ENCODE results near the gene PBX3.

PBX3 gene

GRCh38 chr9:125985998-125986655 lies 239.0 kb downstream of the PBX3 start:
- Histone ChIP-seq H3K4me2 (ENCODE audit: low read length) (no peak overlapping the region), H3K4me1 (ENCODE audit: control insufficient read depth, insufficient read depth, low read length) (no peaks in the 10 kb centered on the region), H3K9ac (ENCODE audit: low read depth, low read length) (no peak overlapping the region), H3K36me3 (ENCODE audit: insufficient read depth, low read length) (no peaks in the 10 kb centered on the region), H3K27me3 (ENCODE audit: control insufficient read depth, insufficient read depth, low read length) (peaks cover 30% of the 10 kb centered on the region), H3K9me3 (replicated peaks; ENCODE audit: low read length) (no peaks in the 10 kb centered on the region), H3K4me3 (ENCODE audit: low read length) (no peak overlapping the region)

- Histone ChIP-seq H3K36me3 (ENCODE audit: insufficient read depth, low read length) (no peaks in the 10 kb centered on the region), H3K4me3 (ENCODE audit: low read length) (no peak overlapping the region), H3K4me1 (ENCODE audit: control insufficient read depth, insufficient read depth, low read length) (no peaks in the 10 kb centered on the region), H3K9me3 (replicated peaks; ENCODE audit: low read length) (no peaks in the 10 kb centered on the region), H3K4me2 (ENCODE audit: low read length) (no peak overlapping the region), H3K27me3 (ENCODE audit: control insufficient read depth, insufficient read depth, low read length) (peaks cover 28% of the 10 kb centered on the region), H3K9ac (ENCODE audit: low read depth, low read length) (no peak overlapping the region)
Observed at GRCh38 chr9:125986966-125987365, 239.8 kb downstream of the PBX3 start.

GRCh38 chr9:125987420-125987819 lies 240.2 kb downstream of the PBX3 start:
- H3K4me2 ChIP-seq (ENCODE audit: low read length), result no peak overlapping the region
- H3K9me3 ChIP-seq (replicated peaks; ENCODE audit: low read length), result no peaks in the 10 kb centered on the region
- no peaks in the 10 kb centered on the region for H3K36me3 ChIP-seq (ENCODE audit: insufficient read depth, low read length)
- H3K27me3 ChIP-seq (ENCODE audit: control insufficient read depth, insufficient read depth, low read length), result peaks cover 23% of the 10 kb centered on the region
- H3K4me3 ChIP-seq (ENCODE audit: low read length), result no peak overlapping the region
- H3K9ac ChIP-seq (ENCODE audit: low read depth, low read length), result no peak overlapping the region
- H3K4me1 ChIP-seq (ENCODE audit: control insufficient read depth, insufficient read depth, low read length), result no peaks in the 10 kb centered on the region

DNA sequence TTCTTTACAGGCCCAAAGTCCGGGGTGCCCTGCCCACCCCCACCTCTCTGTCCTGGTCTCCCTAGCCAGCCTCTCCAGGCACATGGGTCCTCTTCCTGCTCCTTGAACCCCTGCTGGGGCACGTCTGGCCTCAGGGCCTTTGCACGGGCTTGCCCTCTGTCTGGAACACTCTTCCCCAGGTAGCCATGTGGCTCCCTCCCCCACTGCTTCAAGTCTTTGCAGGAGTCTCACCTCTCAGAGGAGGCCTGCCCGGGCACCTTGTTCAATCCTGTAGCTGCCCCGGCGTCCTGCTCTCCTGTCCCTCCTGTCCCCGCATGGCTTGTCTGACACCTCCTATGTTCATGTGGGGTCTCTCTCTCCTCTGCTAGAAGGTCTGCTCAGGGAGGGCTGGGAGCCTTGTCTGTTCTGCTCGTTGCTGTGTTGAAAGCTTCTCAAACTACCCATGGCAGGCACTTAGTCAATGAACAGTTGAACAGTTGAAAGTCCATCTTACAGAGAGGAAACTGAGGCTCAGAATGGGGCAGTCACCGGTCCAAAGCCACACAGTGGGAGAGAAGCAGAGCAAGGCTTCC lies 241.4 kb downstream of the PBX3 start:
- H3K9ac ChIP-seq (ENCODE audit: low read depth, low read length), result no peak overlapping the region
- no peak overlapping the region for H3K4me3 ChIP-seq (ENCODE audit: low read length)
- H3K27me3 ChIP-seq (ENCODE audit: control insufficient read depth, insufficient read depth, low read length), result peaks cover 16% of the 10 kb centered on the region
- H3K4me2 ChIP-seq (ENCODE audit: low read length), result no peak overlapping the region
- no peaks in the 10 kb centered on the region for H3K36me3 ChIP-seq (ENCODE audit: insufficient read depth, low read length)
- no peaks in the 10 kb centered on the region for H3K9me3 ChIP-seq (replicated peaks; ENCODE audit: low read length)
- no peaks in the 10 kb centered on the region for H3K4me1 ChIP-seq (ENCODE audit: control insufficient read depth, insufficient read depth, low read length)

DNA sequence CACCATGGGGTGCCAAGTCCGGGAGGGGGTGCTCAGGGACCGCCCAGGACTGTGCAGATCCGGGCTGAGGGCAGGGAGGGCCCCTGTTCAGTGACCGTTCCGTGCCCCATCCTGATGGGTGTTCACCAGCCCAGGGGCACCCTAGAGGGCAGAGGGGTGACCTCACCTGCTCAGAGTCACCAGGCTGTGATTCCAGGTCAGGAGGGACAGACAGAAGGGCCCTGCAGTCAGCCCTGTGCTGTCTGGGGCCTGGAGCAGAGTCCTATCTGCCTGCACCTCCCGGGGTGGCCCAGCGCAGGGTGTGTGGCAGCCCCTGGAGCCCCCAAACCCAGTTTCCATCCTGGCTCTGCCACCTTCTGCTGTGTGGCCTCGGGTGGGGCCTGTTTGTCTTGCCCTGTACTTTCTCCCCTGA lies 241.9 kb downstream of the PBX3 start:
- Histone ChIP-seq H3K9ac (ENCODE audit: low read depth, low read length) (no peak overlapping the region), H3K4me3 (ENCODE audit: low read length) (no peak overlapping the region), H3K27me3 (ENCODE audit: control insufficient read depth, insufficient read depth, low read length) (peaks cover 20% of the 10 kb centered on the region), H3K4me1 (ENCODE audit: control insufficient read depth, insufficient read depth, low read length) (no peaks in the 10 kb centered on the region), H3K36me3 (ENCODE audit: insufficient read depth, low read length) (no peaks in the 10 kb centered on the region), H3K9me3 (replicated peaks; ENCODE audit: low read length) (no peaks in the 10 kb centered on the region), H3K4me2 (ENCODE audit: low read length) (no peak overlapping the region)

GRCh38 chr9:125989524-125990180 lies 242.5 kb downstream of the PBX3 start:
- no peaks in the 10 kb centered on the region for H3K36me3 ChIP-seq (ENCODE audit: insufficient read depth, low read length)
- H3K4me2 ChIP-seq (ENCODE audit: low read length), result no peak overlapping the region
- H3K4me3 ChIP-seq (ENCODE audit: low read length), result no peak overlapping the region
- no peak overlapping the region for H3K9ac ChIP-seq (ENCODE audit: low read depth, low read length)
- peaks cover 23% of the 10 kb centered on the region for H3K27me3 ChIP-seq (ENCODE audit: control insufficient read depth, insufficient read depth, low read length)
- no peaks in the 10 kb centered on the region for H3K4me1 ChIP-seq (ENCODE audit: control insufficient read depth, insufficient read depth, low read length)
- no peaks in the 10 kb centered on the region for H3K9me3 ChIP-seq (replicated peaks; ENCODE audit: low read length)

DNA sequence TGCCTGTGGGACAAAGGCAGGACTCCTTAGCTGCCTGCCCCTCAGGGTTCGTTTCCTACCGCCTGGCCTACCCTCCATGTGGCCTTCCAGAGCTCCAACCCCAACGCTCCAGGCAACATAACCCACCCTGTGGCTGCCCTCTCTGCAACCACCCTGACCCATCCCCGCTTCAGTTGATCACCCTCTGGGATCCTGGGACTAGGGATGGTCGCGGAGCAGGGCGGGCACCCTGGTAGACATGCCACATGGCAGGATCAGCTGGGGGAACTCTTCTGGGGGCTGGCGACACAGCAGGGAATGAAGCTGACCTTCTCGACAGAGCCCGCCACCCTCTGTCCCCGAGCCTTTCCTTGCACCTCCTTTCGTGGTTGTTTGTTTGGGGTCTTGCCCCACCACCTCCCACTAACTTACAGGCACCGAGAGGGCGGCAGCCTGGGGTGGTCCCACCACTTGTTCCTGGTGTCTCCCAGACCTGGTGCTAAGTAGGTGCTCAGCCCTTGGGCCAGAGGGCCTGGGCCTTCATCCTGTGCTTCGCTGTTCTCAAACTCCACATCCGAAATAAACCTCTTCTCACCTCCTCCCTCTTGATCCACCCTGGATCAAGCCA lies 243.1 kb downstream of the PBX3 start:
- Histone ChIP-seq H3K36me3 (ENCODE audit: insufficient read depth, low read length) (no peaks in the 10 kb centered on the region), H3K27me3 (ENCODE audit: control insufficient read depth, insufficient read depth, low read length) (peaks cover 24% of the 10 kb centered on the region), H3K9ac (ENCODE audit: low read depth, low read length) (no peak overlapping the region), H3K4me3 (ENCODE audit: low read length) (no peak overlapping the region), H3K4me1 (ENCODE audit: control insufficient read depth, insufficient read depth, low read length) (no peaks in the 10 kb centered on the region), H3K4me2 (ENCODE audit: low read length) (no peak overlapping the region), H3K9me3 (replicated peaks; ENCODE audit: low read length) (no peaks in the 10 kb centered on the region)

GRCh38 chr9:125990793-125991220 lies 243.6 kb downstream of the PBX3 start:
- Histone ChIP-seq H3K4me1 (ENCODE audit: control insufficient read depth, insufficient read depth, low read length) (no peaks in the 10 kb centered on the region), H3K27me3 (ENCODE audit: control insufficient read depth, insufficient read depth, low read length) (peaks cover 28% of the 10 kb centered on the region), H3K4me3 (ENCODE audit: low read length) (no peak overlapping the region)

DNA sequence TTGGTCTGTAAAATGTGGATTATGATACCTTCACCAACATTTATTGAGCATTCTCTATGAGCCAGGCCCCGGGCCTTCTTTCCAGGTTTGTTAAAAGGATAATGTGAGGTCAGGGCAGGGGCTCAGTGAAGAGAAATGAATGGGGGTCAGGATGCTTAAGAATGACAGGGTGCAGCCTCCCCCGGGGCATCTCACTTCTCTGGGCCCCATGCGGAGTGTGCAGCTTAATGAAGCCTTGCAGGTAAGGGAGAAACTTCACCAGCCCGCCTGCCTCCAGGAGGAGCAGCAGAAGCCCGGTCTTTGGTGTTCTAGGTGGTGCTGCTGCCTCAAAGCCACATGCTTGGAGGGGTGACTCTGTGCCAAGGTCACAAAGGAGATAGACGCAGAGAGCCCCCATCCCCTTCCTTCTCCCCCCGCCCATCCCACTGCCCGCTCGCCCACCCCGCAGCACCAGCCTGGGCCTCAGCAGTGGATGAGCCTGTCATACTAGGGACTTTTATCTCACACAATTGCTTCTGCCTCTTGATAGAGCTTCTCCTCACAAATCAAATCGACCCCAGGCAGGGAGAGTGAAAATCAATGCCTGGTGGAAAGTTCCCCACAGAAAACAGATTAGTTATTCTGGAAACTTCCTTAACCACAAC lies 244.8 kb downstream of the PBX3 start:
- Histone ChIP-seq H3K9me3 (replicated peaks; ENCODE audit: low read length) (no peaks in the 10 kb centered on the region), H3K27me3 (ENCODE audit: control insufficient read depth, insufficient read depth, low read length) (peaks cover 36% of the 10 kb centered on the region), H3K9ac (ENCODE audit: low read depth, low read length) (no peak overlapping the region), H3K4me3 (ENCODE audit: low read length) (no peak overlapping the region), H3K4me2 (ENCODE audit: low read length) (no peak overlapping the region), H3K4me1 (ENCODE audit: control insufficient read depth, insufficient read depth, low read length) (no peaks in the 10 kb centered on the region), H3K36me3 (ENCODE audit: insufficient read depth, low read length) (no peaks in the 10 kb centered on the region)

More at GRCh38 chr9:125990793-125991220, 243.6 kb downstream of the PBX3 start:
- H3K9me3 ChIP-seq (replicated peaks; ENCODE audit: low read length), result no peaks in the 10 kb centered on the region
- H3K4me2 ChIP-seq (ENCODE audit: low read length), result no peak overlapping the region
- no peaks in the 10 kb centered on the region for H3K36me3 ChIP-seq (ENCODE audit: insufficient read depth, low read length)
- H3K9ac ChIP-seq (ENCODE audit: low read depth, low read length), result no peak overlapping the region

GRCh38 chr9:125992557-125992956 lies 245.4 kb downstream of the PBX3 start:
- H3K4me2 ChIP-seq (ENCODE audit: low read length), result no peak overlapping the region
- no peaks in the 10 kb centered on the region for H3K9me3 ChIP-seq (replicated peaks; ENCODE audit: low read length)
- no peak overlapping the region for H3K4me3 ChIP-seq (ENCODE audit: low read length)
- no peaks in the 10 kb centered on the region for H3K36me3 ChIP-seq (ENCODE audit: insufficient read depth, low read length)
- no peaks in the 10 kb centered on the region for H3K4me1 ChIP-seq (ENCODE audit: control insufficient read depth, insufficient read depth, low read length)
- peaks cover 36% of the 10 kb centered on the region for H3K27me3 ChIP-seq (ENCODE audit: control insufficient read depth, insufficient read depth, low read length)
- no peak overlapping the region for H3K9ac ChIP-seq (ENCODE audit: low read depth, low read length)

GRCh38 chr9:125993466-125993865 lies 246.3 kb downstream of the PBX3 start:
- Histone ChIP-seq H3K36me3 (ENCODE audit: insufficient read depth, low read length) (no peaks in the 10 kb centered on the region), H3K4me2 (ENCODE audit: low read length) (no peak overlapping the region), H3K4me3 (ENCODE audit: low read length) (no peak overlapping the region), H3K9me3 (replicated peaks; ENCODE audit: low read length) (no peaks in the 10 kb centered on the region), H3K4me1 (ENCODE audit: control insufficient read depth, insufficient read depth, low read length) (no peaks in the 10 kb centered on the region), H3K9ac (ENCODE audit: low read depth, low read length) (no peak overlapping the region), H3K27me3 (ENCODE audit: control insufficient read depth, insufficient read depth, low read length) (peaks cover 42% of the 10 kb centered on the region)
